GM21447 (cell line): ENCODE data around the gene CFTR.
"Not testable (repeated sequence)": the region's sequence is repeated elsewhere in the genome, so short reads cannot be mapped to it uniquely, and the experiment has no call there.

ENCODE experiments used
- ATAC-seq: cut with Tn5 transposase; IDR thresholded peaks from one replicate; pipeline ENCODE4 v1.9.1; 2021; ENCODE audit not compliant: unreplicated experiment

The CFTR gene

GRCh38 chr7:117495308-117495707, 15.5 kb downstream of the CFTR start:
- no peak for ATAC-seq

DNA sequence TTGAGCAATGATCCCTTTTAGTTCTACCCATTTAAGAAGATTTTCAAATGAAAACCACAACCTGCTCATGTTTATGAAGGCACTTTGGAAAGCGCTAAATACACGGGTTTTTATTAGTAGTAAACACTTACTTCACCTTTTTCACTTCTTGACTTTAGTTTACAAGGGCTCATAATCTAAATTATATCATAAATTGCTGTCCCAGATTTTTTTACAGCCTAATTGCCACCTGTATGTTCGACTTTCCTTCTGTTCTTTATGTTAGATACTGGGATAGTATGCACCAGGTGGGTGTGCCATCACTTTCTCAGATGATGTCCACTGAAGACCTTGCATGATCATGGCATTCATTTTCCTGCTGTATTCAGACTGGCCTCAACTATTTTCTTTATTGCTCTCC, 22.5 kb downstream of the CFTR start:
- no peak for ATAC-seq

DNA sequence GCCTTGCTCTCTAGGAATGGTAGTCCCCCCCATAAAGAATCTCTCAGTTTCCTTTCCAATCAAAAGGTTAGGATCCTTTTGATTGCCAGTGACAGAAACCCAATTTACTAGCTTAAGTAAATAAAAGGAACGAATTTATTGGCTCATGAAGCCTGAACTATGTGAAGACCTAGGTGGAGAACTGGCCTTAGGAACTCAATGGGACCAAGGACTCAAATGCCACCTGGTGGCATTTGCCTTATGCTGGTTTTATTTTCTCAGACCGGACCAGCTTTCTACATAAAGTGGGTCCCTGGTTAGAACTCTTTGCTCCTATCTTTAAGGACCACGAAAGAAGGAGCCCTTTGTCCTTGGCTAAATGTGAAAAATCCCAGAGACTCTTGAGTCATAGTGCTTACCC, 25.4 kb downstream of the CFTR start:
- no peak for ATAC-seq

DNA sequence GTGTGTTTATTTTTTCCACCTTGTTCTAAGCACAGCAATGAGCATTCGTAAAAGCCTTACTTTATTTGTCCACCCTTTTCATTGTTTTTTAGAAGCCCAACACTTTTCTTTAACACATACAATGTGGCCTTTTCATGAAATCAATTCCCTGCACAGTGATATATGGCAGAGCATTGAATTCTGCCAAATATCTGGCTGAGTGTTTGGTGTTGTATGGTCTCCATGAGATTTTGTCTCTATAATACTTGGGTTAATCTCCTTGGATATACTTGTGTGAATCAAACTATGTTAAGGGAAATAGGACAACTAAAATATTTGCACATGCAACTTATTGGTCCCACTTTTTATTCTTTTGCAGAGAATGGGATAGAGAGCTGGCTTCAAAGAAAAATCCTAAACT, 28.9 kb downstream of the CFTR start:
- no peak for ATAC-seq

DNA sequence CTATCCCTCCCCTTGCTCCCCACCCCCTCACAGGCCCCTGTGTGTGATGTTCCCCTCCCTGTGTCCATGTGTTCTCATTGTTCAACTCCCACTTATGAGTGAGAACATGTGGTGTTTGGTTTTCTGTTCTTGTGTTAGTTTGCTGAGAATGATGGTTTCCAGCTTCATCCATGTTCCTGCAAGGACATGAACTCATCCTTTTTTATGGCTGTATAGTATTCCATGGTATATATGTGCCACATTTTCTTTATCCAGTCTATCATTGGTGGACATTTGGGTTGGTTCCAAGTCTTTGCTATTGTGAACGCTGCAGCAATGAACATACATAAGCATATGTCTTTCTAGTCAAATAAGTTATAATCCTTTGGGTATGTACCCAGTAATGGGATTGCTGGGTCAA, 37.4 kb downstream of the CFTR start:
- not testable (repeated sequence) for ATAC-seq

DNA sequence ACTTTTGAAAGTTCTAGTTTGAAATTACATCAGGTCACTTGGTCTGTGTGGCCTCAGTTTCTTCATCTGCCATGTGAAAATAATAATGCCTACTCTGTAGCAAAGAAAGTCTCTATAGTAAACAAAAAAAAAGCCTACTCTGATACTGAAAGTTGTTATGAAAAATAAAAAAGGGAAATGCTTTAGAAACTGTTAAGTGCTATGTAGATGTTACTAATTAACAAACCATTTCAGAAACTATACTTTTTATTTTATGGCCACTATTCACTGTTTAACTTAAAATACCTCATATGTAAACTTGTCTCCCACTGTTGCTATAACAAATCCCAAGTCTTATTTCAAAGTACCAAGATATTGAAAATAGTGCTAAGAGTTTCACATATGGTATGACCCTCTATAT, 50.6 kb downstream of the CFTR start:
- ATAC-seq, result peak; percentile 63

- no peak for ATAC-seq
These were observed 51.9 kb downstream of the CFTR start for GRCh38 chr7:117531595-117532244.

GRCh38 chr7:117538053-117538452, 58.2 kb downstream of the CFTR start:
- ATAC-seq, result no peak

- no peak for ATAC-seq
These were observed 64.2 kb downstream of the CFTR start for GRCh38 chr7:117544061-117544460.

GRCh38 chr7:117548035-117548434, 68.2 kb downstream of the CFTR start:
- no peak for ATAC-seq

GRCh38 chr7:117550625-117551024, 70.8 kb downstream of the CFTR start:
- ATAC-seq, result no peak

GRCh38 chr7:117552660-117553059, 72.8 kb downstream of the CFTR start:
- ATAC-seq, result no peak

DNA sequence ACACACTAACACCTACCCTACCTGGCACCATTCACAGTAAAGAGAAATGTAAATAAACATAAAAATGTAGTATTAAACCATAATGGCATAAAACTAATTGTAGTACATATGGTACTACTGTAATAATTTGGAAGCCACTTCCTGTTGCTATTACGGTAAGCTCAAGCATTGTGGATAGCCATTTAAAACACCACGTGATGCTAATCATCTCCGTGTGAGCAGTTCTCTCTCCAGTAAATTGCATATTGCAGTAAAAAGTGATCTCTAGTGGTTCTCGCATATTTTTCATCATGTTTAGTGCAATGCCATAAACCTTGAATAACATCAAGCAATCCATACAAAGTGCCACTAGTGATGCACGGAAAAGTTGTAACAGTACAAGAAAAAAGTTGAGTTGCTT, 75.4 kb downstream of the CFTR start:
- ATAC-seq, result no peak

DNA sequence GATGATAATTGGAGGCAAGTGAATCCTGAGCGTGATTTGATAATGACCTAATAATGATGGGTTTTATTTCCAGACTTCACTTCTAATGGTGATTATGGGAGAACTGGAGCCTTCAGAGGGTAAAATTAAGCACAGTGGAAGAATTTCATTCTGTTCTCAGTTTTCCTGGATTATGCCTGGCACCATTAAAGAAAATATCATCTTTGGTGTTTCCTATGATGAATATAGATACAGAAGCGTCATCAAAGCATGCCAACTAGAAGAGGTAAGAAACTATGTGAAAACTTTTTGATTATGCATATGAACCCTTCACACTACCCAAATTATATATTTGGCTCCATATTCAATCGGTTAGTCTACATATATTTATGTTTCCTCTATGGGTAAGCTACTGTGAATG, 79.6 kb downstream of the CFTR start:
- no peak for ATAC-seq

DNA sequence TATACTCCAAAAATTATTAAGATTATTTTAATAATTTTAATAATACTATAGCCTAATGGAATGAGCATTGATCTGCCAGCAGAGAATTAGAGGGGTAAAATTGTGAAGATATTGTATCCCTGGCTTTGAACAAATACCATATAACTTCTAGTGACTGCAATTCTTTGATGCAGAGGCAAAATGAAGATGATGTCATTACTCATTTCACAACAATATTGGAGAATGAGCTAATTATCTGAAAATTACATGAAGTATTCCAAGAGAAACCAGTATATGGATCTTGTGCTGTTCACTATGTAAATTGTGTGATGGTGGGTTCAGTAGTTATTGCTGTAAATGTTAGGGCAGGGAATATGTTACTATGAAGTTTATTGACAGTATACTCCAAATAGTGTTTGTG, 80.2 kb downstream of the CFTR start:
- no peak for ATAC-seq

- ATAC-seq, result no peak
These were observed 82.9 kb downstream of the CFTR start for GRCh38 chr7:117562759-117563158.

DNA sequence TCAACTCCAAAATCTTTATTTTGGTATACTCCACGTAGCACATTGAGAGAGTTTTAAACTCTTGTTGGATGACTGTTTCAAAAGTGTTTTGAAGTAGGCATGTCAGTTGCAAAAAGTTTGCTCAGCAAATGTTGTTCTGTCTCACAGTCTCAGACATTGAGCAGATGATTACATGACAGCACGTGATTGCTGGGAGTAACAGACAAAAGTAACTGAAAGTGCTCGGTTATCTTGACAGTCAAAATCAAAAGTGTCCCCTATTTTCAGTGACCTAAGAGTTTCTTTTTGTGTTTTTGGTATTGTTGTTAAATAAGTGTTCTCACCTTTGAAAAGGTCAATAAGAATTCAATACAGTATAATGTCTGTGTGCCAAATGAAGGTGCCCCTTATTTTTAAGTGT, 84.3 kb downstream of the CFTR start:
- ATAC-seq, result no peak

- no peak for ATAC-seq
These were observed 84.8 kb downstream of the CFTR start for GRCh38 chr7:117564627-117565026.

DNA sequence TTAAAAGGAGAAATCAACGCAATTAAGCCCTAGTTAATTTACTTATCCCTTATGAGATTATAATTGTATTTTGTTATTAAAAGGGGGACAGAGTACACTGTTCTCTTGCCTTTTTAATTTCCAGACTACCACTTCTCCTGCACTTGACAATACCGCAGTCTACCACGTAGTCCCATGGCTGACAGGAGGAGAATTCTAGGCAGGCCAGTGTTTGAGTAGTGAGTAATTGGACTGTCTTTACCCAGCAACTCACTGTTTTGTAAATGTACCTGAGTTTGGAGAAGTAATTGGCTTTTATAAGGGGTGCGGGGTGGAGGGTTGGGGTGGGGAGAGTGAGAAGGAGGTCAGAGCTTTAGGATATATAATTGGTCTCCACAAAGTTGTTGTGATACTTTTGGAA, 85.4 kb downstream of the CFTR start:
- no peak for ATAC-seq

GRCh38 chr7:117567781-117568180, 88.0 kb downstream of the CFTR start:
- no peak for ATAC-seq

DNA sequence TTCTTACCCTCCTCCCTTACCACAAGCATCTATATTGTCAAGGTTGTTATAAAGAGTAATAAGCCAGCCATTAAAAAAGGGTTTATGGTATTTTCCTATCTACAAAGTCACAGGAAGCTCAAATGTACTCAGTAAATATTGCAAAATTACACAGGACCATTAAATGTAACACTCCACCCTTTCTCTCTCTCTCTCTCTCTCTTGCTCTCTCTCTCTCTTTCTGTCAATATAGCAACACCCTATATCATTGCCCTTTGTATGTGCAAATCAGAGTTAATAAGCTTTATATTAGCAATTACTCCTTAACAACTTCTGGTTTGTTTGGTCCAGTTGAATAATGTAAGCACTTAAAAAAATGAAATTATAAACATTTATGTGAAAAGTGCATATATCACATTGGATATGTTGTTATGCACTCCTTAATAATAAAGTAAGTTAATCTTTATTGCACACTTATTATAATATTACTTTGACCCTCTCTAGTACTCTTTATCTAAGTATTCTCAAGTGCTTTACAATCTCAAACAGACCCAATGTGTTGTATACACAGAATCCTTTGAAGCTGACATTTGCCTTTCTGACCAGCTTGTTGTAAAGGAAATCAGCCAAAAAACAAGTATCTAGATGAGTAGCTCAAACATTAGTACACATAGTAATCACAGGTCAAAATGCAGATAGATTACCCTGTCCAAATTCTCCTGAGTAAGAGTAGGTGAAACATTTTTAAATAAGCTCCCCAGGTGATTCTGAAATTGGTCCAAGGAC, 93.2 kb downstream of the CFTR start:
- no peak for ATAC-seq

GRCh38 chr7:117581424-117581823, 101.6 kb downstream of the CFTR start:
- no peak for ATAC-seq

GRCh38 chr7:117582219-117582704, 102.4 kb downstream of the CFTR start:
- ATAC-seq, result no peak
